ENCODE results near the gene TAX1BP3.

The TAX1BP3 gene

DNA sequence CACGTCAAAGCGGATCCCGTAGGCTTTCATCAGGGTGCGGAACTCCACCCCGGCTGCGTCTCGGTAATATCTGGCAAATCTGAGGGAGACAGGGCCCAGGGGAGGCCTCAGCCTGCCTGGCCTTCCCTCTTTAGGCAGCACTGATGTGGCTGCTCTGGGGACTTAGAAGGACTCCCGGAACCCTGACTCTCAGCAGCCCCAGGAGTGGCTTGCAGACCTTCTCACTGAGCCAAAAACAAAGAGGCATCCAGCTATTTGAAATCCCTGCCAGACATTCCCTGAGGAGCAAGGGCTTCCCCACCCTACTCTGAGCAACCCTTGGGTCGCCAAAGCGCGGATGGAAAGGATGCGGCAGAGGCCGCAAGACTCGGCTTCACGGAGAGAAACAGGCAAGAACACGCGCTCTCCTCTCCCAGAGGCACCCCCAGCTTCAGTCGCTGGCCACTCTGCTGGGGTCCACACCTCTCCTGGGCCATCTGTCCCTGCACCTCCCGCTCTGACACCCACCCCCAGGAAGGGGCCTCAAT, 19.7 kb upstream of the TAX1BP3 start:
- DNase-seq (ENCODE audit: low spot score): no peak

DNA sequence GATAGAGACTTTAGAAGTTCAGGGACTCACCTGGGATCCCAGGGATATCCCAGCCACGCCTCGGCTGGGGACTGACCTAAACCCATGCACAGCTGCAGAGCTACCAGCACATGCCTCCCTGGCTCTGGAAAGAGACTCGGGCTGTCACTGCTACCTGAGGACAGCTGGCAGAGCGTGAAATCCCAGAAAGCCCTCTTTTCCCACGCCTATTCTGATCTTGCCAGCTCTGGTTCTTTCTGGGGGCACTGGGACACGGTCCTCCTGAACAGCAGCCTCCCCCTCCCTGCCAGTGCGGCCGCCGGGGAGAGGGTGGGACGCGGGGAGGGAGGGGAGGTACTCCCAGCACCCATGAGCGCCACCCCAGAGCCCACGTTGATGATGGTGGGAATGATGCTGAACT, 16.8 kb upstream of the TAX1BP3 start:
- DNase-seq (ENCODE audit: low spot score): no peak

DNA sequence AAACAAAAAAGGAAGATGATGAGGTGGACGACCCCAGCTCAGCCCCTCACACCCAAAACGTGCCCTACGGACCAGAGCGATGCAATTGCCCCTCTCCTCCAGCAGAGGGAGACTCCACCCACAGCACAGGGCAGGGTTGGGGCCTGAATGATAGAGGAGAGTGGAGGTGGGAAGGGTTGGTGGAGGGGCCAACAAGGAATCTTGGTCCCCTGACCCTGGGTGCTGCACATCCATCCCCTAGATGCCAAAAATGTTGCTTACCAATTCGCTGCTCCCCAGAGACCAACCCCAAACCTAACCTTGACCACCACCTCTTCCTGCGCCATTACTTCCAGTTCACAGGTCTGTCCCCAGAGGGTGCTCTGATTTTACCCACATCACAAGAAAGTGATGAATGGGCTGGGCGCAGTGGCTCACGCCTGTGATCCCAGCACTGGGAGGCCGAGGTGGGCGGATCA, 14.7 kb upstream of the TAX1BP3 start:
- peak; percentile 52 for DNase-seq (ENCODE audit: low spot score)

DNA sequence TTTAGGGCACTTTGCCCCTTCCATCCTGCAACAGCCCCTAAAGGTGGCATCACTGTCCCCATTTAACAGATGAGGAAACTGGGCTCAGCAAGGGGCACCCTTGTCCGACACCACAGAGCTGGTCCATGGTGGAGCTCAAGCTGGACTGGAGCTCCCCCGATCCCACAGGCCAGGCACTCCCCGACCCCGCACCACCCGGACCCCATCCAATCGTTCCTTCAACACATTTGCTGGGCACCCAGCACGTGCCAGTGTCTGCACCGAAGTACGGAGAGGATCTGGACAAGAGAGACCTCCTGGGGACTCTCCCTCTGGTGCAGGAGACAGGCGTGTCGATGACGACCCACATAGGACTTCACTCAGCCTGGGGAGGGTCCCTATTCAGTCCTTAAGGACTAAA, 13.7 kb upstream of the TAX1BP3 start:
- DNase-seq (ENCODE audit: low spot score): no peak

DNA sequence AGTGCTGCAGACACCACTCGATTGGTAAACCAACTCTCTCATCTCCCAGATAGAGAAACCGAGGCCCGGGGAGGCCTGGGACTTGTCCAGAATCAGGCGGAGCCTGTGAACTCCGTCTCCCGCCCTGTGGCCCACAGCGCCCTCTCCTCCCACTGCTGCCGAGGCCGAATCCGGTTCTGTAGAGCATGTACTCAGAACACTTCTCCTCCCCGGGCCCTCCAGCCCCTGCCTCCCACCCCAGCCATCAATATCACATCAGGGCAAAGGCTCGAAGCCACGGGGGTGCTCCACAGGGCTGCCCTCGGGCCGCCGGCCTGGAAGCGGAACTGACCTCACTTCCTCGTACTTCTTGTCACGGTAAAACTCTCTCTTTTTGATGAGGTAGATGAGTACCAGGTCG, 13.2 kb upstream of the TAX1BP3 start:
- no peak for DNase-seq (ENCODE audit: low spot score)

DNA sequence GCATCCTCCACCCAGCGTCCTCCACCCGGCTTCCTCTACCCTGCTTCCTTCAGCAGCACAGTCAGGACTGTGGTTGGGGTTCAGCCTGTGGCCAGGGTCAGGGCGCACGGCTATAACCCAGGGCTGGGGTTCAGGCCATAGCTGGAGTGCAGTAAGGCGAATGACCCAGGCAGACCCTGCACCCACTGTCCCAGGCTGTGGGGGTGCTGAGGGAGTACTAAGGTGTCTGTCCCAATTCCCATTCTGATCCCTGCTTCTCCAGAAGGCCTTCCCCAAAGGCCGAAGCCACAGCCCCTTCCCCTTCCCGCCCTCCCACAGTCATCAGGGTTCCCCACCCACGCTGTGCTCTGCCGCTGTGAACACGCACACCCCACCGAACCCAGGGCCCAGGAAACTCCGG, 12.7 kb upstream of the TAX1BP3 start:
- DNase-seq (ENCODE audit: low spot score): no peak

DNA sequence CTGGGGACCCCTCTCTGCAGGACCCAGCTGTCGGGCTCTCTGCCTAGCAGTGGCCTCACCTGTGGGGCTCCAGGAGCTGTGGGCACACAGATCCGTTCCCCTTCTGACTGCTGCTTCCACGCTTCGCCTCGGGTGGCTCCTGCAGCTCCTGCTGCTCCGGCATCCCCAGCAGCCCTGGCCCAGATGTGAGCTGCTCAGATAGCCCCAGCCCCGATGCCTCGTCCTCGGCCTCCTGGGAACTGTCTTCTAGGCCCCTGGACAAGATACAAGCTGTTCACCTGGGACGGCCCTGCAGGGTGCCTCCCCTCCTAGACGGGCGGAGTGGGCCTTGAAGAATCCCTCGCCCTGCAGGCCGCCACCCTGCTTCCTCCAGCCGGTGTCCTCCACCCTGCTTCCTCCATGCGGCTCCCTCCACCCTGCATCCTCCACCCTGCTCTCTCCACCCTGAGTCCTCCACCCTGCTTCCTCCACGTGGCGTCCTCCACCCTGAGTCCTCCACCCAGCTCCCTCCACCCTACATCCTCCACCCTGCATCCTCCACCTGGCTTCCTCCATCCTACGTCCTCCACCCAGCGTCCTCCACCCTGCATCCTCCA, 11.3 kb upstream of the TAX1BP3 start:
- DNase-seq (ENCODE audit: low spot score): no peak

DNA sequence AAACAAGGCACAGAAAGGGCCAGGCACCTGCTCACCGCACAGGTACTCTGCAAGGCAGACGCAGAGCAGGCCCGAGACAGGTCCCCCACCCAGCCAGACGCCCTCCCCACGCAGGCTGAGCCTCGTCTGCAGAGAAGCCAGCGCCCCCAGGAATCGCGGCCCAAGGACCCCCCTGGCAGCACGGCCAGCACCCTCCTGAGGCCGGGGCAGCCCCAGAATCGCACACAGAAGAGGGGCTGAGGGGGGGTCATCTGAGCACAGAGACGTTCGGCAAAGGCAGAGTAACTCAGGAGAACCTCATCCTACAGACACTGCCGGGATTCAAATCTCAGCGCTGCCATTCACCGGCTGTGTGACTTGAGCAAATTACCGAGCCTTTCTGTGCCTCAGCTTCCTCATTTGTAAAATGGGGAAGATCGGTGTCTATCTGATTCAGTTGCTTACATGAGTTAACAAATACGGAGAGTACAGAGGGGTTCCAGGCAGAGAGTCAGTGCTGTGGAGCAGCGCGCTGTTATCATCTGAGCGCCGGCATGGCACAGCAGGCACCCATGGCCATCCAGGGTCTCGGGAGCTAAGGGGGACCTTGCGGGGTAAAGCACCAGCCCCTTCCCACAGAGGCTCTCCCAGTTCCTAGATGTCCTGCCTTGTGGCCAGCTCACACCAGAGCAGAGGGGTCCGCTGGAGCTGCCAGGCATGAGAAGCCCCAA, 10.6 kb upstream of the TAX1BP3 start:
- DNase-seq (ENCODE audit: low spot score): no peak

DNA sequence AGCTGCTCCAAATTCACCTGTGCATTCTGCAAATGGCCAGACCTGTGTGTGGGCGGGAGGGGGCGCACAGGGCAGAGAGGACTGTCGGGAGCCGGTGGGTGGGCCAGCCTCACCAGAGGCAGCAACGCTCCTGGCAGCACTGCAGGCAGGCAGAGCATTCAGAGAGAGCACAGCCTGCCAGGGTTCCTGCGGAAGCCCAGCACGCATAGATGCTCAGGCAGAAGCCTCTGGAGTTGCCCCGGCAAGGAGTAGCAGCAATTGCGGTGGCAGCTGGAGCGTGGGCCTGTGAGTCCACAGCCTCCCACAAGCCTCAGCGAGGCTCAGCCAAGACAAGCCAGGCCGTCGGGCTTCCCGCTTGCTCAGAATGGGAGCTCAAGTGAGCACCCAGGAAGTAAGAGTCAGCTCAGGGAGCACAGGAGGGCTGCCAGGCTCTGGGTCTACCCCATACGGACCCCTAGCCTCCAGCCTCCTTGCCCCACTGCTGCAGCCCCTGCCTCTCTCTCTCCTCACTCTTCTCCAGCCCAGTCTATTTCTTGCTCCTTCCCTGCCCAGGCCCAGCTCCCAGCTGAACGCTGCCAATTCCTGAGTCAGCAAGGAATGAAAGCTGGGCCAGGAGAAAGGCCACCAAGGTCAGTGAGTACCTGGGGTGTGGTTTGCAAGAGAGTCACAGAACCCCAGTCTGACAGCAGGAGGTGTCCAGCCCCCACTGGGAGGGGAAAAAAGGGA, 9.9 kb upstream of the TAX1BP3 start:
- DNase-seq (ENCODE audit: low spot score): no peak

DNA sequence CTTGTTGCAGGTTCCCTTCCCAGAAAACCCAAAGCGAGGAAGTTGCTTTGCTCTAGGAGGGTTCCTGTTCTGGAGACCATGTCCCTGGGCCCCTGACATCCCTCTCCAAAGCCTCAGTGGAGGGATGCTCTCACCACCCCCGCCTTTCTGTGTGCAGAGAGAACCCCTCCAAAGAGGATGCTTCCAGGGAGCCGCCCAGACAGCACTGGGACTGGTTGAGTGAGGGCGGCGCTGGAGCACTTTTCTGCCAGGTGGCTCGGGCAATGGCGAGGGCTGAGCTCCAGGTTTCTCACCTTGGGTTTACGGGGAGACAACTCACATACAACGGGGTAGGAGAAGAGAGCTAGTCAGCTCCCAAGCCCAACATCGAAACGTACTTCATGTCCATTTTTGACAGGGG, 7.5 kb upstream of the TAX1BP3 start:
- no peak for DNase-seq (ENCODE audit: low spot score)

DNA sequence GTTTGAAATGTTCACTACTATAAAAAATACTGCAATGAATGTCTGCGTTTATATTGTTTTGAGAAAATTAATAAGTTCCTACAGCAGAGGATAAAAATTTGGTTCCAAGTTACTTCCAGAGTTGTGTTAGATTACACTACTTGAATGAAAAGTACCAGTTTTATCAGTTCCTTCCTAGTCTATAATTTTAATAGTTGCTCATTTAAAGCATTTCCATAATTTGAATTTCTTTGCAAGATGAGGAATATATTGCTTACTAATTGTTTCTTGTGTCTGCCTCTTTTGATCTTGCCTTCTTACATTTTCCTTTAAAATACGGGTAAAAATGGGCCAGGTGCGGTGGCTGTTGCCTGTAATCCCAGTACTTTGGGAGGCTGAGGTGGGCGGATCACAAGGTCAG, 4.2 kb upstream of the TAX1BP3 start:
- no peak for DNase-seq (ENCODE audit: low spot score)

DNA sequence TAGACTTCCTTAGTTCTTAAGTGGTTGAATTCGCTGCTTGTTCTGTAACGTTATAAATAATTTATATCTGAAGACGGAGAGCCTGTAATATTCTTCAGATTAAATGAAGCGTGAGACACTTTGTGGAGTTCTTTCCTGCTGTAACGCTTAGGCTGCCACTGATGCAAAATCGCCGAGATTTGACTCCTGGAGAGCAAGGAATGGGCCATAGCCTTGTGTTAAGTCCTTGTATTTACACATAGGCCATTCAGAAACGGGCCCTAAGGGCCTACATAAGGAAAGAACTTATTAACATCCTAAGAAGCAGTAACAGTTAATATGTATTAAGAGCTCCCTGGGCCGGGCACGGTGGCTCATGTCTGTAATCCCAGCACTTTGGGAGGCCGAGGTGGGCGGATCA, 1.2 kb upstream of the TAX1BP3 start:
- DNase-seq (ENCODE audit: low spot score): no peak

DNA sequence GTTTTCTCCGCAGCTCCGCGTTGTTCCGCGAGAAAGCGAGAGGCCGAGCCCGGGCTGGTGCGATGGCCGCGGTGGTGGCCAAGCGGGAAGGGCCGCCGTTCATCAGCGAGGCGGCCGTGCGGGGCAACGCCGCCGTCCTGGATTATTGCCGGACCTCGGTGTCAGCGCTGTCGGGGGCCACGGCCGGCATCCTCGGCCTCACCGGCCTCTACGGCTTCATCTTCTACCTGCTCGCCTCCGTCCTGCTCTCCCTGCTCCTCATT, 638 bp upstream of the TAX1BP3 start:
- no peak for DNase-seq (ENCODE audit: low spot score)

DNA sequence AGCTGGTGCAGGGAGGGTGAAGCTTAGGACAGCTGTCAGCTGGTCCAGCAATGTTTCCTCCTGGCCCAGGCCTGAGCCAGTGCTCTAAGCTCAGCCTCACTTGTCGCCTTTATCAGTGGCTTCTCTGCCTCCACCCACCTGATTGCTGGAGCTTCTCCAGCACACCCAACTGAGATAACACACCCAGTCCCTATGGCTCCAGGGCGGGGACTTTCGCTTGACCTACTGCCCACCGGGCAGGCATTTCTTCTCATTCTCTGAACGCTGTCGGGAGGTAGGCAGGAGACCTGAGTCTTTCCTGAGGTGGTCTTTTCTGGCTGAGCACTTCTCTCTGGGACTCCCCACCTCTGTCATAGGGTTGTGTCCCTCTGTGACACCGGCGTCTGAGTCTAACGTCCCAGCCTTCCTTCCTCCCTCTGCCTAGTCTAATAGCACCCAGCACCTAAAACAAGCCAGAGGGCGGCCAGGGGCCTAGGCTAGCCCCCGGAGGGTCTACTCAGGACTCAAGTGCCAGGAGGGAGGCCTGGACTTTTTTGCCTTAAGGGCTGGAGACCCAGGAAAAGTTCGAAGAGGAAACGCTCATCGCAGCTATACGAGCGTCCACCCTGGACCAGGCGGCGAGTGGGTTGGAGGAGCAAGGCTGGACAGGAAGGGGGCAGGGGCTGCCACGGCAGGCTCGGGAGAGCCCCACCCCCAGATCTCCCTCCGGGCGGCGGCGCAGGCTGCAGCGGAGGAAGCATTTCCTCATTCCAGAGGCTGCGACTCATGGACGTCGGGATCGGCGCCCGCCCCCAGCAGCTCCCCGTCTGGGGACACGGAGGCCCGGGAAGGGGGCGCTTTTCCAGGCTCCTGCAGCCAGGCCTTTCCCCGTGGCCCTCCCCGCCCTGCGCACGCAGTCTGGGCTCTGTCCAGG, 756 bp downstream of the TAX1BP3 start:
- DNase-seq (ENCODE audit: low spot score): no peak

DNA sequence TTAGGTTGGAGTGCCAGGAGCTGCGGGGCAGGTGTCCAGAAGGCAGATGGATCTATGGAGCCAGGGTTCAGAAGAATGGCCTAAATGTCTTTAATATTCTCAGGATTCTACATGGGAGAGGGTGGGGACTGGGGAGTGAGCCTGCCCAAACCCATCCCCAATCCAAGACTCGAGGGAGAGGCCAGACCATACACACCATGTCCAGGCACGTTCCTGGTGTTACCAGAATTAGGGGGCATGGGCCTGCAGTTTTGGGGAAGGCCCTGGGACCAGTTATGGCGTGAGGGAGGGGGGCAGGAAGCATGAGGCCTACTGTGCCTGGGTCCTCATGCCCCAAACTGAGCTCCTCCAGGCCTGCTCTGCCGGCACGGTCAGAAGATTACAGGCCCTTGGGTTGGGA, 1.9 kb downstream of the TAX1BP3 start:
- no peak for DNase-seq (ENCODE audit: low spot score)

DNA sequence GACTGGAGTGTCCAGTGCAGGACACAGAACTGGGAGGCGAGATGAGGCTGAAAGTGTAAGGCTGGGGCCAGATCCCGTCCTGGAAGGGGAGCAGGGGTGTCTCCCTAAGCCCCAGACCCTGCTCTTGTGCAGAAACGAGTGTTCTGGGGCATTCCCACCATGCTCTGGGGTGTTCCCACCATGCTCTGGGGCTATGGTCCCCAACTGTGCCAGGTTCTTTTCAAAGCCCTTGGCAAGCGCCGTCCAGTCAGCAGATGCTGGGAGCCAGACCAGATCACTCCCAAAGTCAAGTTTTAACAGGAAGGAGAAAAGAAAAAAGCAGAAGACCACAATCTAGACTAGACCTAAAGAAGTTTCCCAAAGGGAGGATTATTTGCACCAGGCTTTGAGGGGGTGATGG, 2.5 kb downstream of the TAX1BP3 start:
- no peak for DNase-seq (ENCODE audit: low spot score)

DNA sequence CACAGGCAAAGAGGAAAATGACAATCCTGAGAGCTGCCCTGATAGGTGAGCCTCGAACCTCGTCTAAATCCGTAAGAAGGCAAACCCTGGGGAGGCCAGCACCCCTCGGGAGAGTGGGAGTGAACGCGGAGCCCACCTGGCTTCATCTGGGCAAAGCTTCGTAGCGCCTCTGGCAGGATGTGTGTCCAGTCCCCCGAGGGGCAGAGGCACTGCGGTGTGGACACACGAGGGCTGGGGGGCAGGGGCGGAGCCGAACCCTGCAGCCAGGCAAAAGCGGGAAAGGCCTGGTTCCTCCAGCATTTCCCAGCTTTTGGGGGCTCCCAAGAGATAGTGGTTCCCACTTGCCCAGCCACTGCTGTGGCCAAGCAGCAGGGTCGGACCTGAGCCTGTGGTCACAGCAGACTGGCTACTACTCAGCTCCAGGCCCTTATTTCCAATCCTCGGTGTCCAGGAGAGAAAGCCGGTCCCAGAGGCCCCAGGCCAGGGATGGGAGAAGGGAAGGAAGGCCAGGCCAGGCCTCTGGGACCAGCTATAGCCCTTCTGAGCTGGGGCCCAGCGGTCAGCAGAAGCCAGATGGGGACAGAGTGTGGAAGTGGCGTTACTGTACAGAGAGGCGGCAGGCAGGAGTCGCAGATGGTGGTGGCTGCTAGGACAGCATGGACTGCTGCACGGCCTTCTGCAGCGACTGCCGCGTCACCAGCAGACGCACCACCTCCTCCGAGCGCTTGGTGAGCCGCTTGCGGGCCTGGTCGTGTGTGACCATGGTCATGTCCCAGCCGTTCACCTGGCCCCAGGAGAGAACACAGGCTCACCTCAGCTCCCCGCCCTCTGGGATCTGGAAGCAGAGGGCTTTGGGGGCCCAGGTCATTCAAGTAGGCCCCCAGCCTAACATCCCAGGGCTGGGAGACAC, 5.0 kb downstream of the TAX1BP3 start:
- DNase-seq (ENCODE audit: low spot score): no peak

DNA sequence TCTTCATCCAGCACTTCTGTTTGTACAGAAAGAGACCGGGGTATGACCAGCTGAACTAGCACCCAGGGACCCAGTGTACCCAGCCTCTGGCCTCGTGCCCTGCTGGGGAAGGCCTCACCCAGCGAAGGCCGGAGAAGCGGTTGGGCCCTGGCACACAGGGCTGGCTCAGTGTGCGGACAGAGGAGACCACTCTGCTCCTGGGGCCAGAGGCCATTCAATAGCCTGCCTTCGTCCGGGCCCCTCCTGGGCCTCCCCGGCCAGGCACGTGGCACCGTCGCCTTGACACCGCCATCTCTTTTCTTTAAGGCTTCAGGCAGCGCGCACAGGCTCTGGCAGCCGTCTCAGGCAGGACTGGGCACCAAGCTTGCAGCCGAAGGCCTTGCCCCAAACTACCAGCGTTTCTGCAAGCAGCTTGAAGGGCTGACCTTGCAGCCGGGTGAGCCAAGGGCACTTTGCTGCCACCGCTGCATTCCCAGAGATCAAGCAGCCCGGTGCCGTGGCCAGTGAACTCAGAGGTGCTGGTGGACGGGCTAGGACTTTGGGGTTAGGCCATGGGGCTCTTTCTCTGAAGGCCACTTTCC, 8.0 kb downstream of the TAX1BP3 start:
- no peak for DNase-seq (ENCODE audit: low spot score)

DNA sequence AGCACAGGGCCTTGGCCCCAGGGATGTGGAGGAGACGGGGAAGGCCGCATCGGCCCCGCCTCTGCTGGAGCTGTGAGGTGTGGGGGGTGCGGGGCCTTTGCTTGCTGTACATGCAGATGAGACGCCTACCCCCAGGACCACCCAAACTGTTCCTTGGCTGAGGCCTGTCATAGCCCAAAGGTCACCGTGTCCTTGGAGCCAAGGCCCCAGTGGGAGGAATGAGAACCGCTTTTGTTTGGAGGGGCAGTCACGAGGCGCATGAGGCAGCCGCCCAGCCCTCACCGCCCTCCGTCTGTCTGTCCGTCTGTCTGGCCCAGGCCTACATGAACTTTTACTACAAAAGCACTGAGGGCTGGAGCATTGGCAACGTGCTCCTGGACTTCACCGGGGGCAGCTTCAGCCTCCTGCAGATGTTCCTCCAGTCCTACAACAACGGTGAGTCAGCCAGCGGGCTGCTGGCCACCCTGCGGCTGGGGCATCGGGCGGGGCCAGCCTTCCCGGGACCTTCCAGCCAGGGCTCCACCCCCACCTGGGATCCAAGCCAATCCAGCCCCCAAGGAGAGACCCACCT, 8.8 kb downstream of the TAX1BP3 start:
- no peak for DNase-seq (ENCODE audit: low spot score)

DNA sequence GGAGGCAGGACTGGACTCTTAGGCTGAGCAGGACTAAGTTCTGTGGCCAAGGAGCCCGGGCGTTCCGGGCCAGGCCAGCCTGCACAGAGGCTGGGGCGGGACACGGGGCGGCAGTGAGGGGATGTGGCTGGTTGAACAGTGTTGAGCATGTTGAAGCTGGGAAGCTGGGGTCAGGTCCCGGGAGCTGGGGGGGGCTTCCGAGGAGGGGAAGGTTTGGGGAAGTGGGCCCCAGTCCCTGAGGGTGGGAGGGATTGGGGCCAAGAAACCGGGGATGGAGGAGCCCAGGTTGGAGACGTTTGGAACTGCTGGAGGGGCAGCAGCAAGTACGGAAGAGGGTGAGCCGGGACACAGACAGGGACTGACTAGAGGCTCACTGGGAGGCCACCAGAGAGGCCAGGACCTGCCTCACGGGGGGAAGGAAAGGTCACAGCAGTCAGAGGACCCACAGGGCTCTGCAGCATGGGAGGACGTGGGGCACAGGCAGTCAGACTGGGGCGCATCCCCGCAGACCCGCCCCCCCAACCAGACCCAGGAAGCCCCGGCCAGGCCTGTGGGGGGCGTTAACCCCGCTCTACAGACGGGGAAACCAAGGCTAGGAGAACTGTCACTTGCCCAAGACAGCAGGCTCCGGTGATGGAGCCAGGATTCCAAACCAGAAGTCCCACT, 9.5 kb downstream of the TAX1BP3 start:
- DNase-seq (ENCODE audit: low spot score): no peak
